Measurements from ENCODE around the gene CASZ1.

- TF ChIP-seq CTCF (IDR thresholded peaks at IDR 0.05; ENCODE audit: insufficient read depth, low read depth, low read length) (no peak), EZH2 (IDR thresholded peaks at IDR 0.05; ENCODE audit: insufficient read depth, low read length) (no peak)
Measured at GRCh38 chr1:10681296-10682107, 114.9 kb downstream of the CASZ1 start.
